ENCODE data around the gene PARP11.

PARP11 gene

DNA sequence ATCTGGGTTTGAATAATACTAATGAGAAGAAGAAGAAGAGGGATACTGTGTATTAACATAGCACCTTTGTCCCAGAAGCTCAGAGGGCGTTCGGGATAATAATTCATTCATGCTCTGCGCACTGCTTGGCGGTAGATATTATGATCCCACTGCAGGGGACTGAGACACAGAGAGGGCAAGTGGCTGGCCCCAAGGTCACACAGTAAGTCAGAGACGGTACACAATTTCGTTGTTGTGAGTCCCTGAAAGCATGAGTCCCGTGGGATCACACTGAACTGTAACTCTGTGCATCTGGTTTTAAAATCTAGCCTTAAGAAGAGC, 47.9 kb upstream of the PARP11 start:
- TF ChIP-seq, protein P1, sequence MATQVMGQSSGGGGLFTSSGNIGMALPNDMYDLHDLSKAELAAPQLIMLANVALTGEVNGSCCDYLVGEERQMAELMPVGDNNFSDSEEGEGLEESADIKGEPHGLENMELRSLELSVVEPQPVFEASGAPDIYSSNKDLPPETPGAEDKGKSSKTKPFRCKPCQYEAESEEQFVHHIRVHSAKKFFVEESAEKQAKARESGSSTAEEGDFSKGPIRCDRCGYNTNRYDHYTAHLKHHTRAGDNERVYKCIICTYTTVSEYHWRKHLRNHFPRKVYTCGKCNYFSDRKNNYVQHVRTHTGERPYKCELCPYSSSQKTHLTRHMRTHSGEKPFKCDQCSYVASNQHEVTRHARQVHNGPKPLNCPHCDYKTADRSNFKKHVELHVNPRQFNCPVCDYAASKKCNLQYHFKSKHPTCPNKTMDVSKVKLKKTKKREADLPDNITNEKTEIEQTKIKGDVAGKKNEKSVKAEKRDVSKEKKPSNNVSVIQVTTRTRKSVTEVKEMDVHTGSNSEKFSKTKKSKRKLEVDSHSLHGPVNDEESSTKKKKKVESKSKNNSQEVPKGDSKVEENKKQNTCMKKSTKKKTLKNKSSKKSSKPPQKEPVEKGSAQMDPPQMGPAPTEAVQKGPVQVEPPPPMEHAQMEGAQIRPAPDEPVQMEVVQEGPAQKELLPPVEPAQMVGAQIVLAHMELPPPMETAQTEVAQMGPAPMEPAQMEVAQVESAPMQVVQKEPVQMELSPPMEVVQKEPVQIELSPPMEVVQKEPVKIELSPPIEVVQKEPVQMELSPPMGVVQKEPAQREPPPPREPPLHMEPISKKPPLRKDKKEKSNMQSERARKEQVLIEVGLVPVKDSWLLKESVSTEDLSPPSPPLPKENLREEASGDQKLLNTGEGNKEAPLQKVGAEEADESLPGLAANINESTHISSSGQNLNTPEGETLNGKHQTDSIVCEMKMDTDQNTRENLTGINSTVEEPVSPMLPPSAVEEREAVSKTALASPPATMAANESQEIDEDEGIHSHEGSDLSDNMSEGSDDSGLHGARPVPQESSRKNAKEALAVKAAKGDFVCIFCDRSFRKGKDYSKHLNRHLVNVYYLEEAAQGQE (IDR thresholded peaks at IDR 0.05; ENCODE audit: insufficient replicate concordance, low read depth) = no peak
- TF ChIP-seq POLR2AphosphoS5 (IDR thresholded peaks at IDR 0.05; ENCODE audit: low read depth) = no peak
- TF ChIP-seq, protein P2, sequence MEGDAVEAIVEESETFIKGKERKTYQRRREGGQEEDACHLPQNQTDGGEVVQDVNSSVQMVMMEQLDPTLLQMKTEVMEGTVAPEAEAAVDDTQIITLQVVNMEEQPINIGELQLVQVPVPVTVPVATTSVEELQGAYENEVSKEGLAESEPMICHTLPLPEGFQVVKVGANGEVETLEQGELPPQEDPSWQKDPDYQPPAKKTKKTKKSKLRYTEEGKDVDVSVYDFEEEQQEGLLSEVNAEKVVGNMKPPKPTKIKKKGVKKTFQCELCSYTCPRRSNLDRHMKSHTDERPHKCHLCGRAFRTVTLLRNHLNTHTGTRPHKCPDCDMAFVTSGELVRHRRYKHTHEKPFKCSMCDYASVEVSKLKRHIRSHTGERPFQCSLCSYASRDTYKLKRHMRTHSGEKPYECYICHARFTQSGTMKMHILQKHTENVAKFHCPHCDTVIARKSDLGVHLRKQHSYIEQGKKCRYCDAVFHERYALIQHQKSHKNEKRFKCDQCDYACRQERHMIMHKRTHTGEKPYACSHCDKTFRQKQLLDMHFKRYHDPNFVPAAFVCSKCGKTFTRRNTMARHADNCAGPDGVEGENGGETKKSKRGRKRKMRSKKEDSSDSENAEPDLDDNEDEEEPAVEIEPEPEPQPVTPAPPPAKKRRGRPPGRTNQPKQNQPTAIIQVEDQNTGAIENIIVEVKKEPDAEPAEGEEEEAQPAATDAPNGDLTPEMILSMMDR (IDR thresholded peaks at IDR 0.05; ENCODE audit: insufficient read depth, low read length) = no peak
- TF ChIP-seq GABPA (IDR thresholded peaks at IDR 0.05; ENCODE audit: low read depth) = no peak
- TF ChIP-seq SPI1 (IDR thresholded peaks at IDR 0.05; ENCODE audit: borderline replicate concordance, low read depth) = no peak
- no peak overlapping the region for H3K4me3 ChIP-seq (replicated peaks; ENCODE audit: insufficient read depth, low read length)
- no peaks in the 10 kb centered on the region for H3K27me3 ChIP-seq (ENCODE audit: insufficient read depth, poor library complexity, severe bottlenecking)
- no peak overlapping the region for H3K27ac ChIP-seq (replicated peaks)
- no peak for DNase-seq (ENCODE audit: low read depth in 1 of 2, low spot score in 1 of 2)

DNA sequence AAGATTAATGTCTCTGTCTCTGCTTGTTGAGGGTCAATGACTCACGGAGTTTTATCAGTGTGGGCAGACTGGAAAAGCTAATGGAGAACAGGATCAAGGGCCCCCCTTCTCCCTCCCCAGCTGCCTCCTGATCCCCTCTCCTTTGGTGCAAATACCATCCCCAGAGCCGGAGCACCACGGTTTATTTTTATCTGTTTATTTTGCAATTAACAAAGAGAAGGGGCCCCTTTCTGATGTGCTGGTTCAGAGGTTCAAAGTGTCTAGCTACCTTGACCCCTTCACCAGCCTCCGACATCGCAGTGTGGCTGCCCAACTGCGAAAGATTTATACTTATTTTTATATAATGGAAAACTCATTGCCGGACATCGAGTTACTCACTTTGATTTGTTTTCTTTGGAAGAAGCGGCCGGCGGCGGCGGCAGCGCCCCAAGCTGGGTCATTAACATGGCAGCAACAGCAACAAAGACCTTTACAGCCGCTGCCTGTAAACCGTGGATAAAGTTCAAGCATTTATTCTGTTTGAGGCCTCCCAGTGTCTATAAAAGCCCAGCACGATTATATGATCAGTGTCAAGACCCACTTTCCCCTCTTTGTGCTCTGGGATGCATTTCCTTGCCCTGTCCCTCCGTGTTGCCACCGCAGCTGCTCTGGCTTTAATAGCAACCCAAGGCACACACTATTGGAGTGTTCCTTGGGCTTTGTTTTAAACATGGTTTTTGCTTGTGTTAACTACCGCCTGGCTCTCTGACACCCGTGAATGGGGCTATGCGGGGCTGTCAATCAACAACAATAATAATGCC, 47.4 kb upstream of the PARP11 start:
- TF ChIP-seq SPI1 (IDR thresholded peaks at IDR 0.05; ENCODE audit: borderline replicate concordance, low read depth) (no peak), GABPA (IDR thresholded peaks at IDR 0.05; ENCODE audit: low read depth) (no peak), POLR2AphosphoS5 (IDR thresholded peaks at IDR 0.05; ENCODE audit: low read depth) (no peak)
- TF ChIP-seq, protein P1 (IDR thresholded peaks at IDR 0.05; ENCODE audit: insufficient replicate concordance, low read depth) = no peak
- TF ChIP-seq, protein P2 (IDR thresholded peaks at IDR 0.05; ENCODE audit: insufficient read depth, low read length) = no peak
- no peak overlapping the region for H3K4me3 ChIP-seq (replicated peaks; ENCODE audit: insufficient read depth, low read length)
- H3K27me3 ChIP-seq (ENCODE audit: insufficient read depth, poor library complexity, severe bottlenecking) = no peaks in the 10 kb centered on the region
- H3K27ac ChIP-seq (replicated peaks) = no peak overlapping the region
- DNase-seq (ENCODE audit: low read depth in 1 of 2, low spot score in 1 of 2) = no peak

DNA sequence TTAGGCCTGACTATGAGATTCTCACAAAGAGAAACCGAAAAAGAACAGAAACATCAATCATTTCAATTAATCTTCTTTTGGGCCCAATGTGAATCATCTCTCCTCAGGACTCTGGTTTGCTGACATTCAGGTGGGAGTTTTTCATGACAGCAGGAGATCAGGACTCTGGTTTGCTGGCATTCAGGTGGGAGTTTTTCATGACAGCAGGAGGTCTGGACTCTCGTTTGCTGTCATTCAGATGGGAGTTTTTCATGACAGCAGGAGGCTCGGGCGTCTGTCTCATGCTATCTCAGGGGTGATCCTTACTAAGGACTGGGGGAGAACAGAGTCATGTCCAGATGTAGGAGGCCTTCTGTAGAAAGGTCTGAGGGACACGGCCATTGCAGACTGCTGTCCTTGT, 40.1 kb upstream of the PARP11 start:
- DNase-seq (ENCODE audit: low read depth in 1 of 2, low spot score in 1 of 2) = no peak
- Histone ChIP-seq H3K27ac (replicated peaks) (no peak overlapping the region), H3K27me3 (ENCODE audit: insufficient read depth, poor library complexity, severe bottlenecking) (no peaks in the 10 kb centered on the region), H3K4me3 (replicated peaks; ENCODE audit: insufficient read depth, low read length) (no peak overlapping the region)
- TF ChIP-seq GABPA (IDR thresholded peaks at IDR 0.05; ENCODE audit: low read depth) = no peak
- TF ChIP-seq SPI1 (IDR thresholded peaks at IDR 0.05; ENCODE audit: borderline replicate concordance, low read depth) = no peak
- TF ChIP-seq, protein P1 (IDR thresholded peaks at IDR 0.05; ENCODE audit: insufficient replicate concordance, low read depth) = no peak
- TF ChIP-seq, protein P2 (IDR thresholded peaks at IDR 0.05; ENCODE audit: insufficient read depth, low read length) = no peak
- TF ChIP-seq POLR2AphosphoS5 (IDR thresholded peaks at IDR 0.05; ENCODE audit: low read depth) = no peak
